Activated T-cell treated with anti-CD3 and anti-CD28 coated beads, Interleukin-2, amount 50 U/mL, for 1 hour (primary cell): ENCODE measurements around the gene RDH8.
"Not testable (repeated sequence)": the region's sequence is repeated elsewhere in the genome, so short reads cannot be mapped to it uniquely, and the experiment has no call there.

Source experiments
- DNase-seq: peaks from one replicate; pipeline ENCODE4 v3.0.0-alpha.2; 2020

Gene RDH8

GRCh38 chr19:10006335-10006708, 7.0 kb upstream of the RDH8 start:
- no peak for DNase-seq

DNA sequence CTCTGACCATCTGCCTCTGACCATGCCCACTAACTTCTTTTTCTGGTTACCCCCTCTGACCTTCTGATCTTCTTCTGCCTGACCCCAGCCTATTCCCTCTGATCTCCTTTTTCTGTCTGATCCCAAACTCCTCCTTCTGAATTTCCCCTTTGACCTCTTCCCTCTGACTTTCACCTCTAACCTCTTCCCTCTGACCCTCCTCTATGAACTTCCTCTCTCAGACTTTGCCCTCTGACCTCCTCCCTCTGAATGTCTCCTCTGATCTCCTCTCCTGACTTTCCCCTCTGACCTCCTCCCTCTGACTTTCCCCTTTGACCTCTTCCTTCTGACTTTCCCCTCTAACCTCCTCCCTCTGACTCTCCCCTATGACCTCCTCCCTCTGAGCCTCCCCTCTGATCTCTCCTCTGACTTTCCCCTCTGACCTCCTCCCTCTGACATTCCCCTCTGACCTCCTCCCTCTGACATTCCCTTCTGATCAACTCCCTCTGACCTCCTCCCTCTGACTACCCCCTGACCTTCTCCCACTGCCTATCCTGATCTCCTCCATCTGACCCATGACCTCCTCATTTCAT, 6.4 kb upstream of the RDH8 start:
- DNase-seq, result no peak

- no peak for DNase-seq
Measured at GRCh38 chr19:10007371-10008183, 5.7 kb upstream of the RDH8 start.

DNA sequence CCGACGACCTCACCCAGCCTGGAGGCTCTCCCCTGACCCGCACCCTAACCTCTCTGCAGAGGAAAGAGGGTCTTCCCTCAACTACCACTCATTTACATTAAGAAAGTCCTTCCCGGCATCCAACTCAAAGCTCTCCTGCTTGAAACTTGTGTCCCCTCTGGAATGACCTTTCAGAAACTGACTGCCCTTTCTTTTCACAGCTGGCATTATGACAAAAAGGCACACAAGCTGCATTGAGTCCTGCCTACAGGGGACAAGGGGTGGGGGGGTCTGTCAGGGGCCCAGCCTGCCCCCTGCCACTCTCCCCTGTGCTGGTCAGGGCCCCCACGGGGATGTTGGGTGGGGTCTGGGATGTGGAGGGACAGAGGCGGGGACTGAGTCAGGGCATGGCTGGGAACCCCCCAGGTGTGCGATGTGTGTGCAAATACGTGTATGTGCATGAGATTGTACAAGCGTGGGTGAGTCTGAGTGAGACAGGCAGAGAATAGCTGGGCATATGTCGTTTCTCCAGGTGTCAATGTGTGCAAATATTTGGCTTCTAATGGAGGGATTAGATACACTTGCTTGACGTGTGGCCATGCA, 5.0 kb upstream of the RDH8 start:
- no peak for DNase-seq

- DNase-seq, result no peak
Measured at GRCh38 chr19:10009714-10010224, 3.5 kb upstream of the RDH8 start.

DNA sequence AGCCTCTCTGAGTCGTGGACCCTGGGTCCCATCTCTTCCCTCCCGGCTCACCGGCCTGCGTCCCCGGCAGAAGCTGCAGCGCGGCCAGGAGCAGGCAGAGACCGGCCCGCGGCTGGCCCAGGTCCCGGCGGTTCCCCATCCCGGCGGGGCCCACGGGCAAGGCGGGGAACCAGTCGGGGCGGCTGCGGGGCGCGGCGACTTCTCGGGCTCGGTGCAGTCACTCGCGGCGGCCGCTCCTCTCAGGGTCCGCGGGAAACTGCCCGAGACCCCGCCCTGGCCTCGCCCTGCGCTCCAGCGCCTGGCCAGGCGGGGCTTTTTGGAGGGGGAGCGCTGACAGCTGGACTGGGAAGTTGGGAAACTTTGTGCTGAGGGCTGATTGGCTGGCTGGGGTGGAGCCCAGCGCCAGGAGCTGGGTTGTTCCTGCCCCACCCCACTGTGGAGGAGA, 3.0 kb upstream of the RDH8 start, which contains the start of gene COL5A3:
TSS of gene COL5A3 (minus strand) at position 258 of the 445 bp plus-strand sequence. CDS start at position 139, 119 bp downstream.
- DNase-seq, result no peak

DNA sequence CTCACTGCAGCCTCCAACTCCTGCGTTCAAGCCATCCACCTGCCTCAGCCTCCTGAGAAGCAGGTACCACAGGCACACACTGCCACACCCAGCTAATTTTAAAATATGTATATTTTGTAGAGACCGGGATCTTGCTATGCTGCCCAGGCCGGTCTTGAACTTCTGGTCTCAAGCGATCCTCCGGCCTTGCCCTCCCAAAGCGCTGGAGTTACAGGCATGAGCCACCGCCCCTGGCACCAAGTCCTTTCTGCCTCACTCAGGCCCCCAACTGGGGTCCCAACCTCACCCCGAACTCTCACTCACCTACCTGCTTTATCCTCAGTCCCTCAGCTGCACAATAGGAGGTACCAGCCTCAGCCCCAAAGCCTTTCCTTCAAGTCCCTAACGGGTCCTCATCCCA, 2.3 kb upstream of the RDH8 start:
- DNase-seq, result no peak

DNA sequence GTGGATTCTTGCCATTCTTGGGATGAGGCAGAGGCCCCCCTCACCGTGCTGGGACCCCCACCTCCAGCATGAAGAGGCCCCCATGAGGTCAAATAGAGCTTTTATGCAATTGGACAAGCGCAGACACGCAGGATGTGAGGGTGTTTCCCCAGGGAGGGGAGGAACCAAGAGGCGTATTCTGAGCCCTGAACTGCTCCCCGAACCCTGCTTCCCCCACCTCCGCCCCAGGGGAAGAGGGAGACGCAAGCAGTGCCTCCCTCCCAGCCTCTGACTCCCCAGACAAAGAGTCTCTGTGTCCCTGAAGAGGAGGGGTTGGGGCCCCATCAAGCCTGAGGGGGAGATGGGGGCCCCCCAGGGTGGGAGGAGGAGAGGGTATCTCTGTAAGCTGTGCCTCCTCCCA, 1.3 kb upstream of the RDH8 start:
- DNase-seq, result no peak

- no peak for DNase-seq
Measured at GRCh38 chr19:10013834-10014618, 743 bp downstream of the RDH8 start.

GRCh38 chr19:10018263-10018662, 5.0 kb downstream of the RDH8 start:
- no peak for DNase-seq

GRCh38 chr19:10018786-10019185, 5.5 kb downstream of the RDH8 start:
- no peak for DNase-seq

GRCh38 chr19:10019246-10019645, 6.0 kb downstream of the RDH8 start:
- no peak for DNase-seq

GRCh38 chr19:10020851-10021250, 7.6 kb downstream of the RDH8 start:
- no peak for DNase-seq

GRCh38 chr19:10021446-10021845, 8.2 kb downstream of the RDH8 start:
- no peak for DNase-seq

- no peak for DNase-seq
Measured at GRCh38 chr19:10021863-10022262, 8.6 kb downstream of the RDH8 start.

GRCh38 chr19:10023096-10023495, 9.8 kb downstream of the RDH8 start:
- not testable (repeated sequence) for DNase-seq

GRCh38 chr19:10026744-10027143, 13.5 kb downstream of the RDH8 start:
- DNase-seq, result no peak

DNA sequence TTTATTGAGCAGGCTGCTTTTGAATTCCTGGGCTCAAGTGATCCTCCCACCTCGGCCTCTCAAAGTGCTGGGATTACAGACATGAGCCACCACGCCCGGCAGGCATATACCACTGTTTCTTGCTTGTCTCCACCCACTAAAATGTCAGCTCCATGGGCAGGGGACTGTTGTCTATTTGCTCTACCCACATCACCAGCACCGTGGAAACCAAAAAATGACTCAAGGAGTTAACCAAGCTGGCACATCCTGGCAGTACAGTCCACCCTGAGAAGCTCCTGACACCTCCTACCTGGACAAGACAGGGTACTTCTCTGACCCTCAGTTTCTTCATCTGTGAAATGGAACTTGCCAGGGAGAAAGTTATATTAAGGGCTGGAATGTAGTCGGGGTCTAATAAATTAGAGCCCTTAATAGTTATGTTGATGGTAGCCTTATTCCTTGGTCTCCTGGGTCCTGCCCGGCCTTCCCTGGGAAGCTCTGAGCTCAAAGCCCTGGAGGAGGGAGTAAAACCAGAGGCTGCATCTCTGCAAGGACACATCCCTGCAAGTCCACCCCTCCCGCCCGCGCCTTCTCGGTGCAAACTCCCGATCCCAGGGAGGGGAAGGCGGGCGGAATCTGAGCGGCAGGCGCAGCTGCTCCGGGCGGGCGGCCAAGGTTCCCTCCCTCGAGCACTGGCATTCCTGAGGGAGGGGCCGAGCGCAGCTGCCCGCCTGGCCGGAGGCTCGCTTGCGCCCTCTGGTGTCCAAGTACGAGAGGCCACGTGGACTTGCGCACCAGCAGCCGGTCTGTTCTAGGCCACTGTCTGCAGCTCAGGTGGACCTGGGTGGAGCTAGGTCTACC, 14.1 kb downstream of the RDH8 start:
- peak; percentile 77 for DNase-seq

GRCh38 chr19:10033614-10034013, 20.3 kb downstream of the RDH8 start:
- DNase-seq, result no peak

GRCh38 chr19:10036601-10037071, 23.4 kb downstream of the RDH8 start:
- no peak for DNase-seq

GRCh38 chr19:10037367-10037766, 24.1 kb downstream of the RDH8 start:
- DNase-seq, result no peak

DNA sequence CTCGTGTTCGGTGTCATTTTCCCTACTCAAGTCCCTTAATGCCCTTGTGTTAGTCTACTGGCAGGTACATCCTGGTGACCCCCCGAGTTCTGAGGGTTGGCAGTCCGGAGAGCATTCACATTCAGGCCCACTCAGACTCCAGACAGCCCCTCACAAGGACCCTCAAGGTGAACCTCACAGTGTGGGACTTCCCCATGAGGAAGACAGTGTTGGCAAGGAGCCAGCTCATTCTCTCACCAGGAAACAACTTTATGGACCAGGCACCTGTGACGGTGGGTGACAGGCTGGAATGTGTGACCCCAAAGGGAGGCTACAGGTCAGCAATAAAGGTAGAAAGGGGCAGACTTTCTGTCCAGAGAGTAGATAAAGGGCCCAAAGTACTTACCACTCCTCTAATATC, 24.5 kb downstream of the RDH8 start:
- DNase-seq, result no peak
